Caco-2 (cell line): ENCODE results near the gene SMIM14. TPM values are rescaled to one million over a fixed set of nuclear protein-coding genes. Genes with fewer than 3 reads are reported as not detected.
"Not testable (repeated sequence)": the region's sequence is repeated elsewhere in the genome, so short reads cannot be mapped to it uniquely, and the experiment has no call there.

Experiments
- BruUV-seq: library from RNA; stranded (reverse); fragments of 400-500 nt; replicated peaks from 2 replicates; lab custom pipeline; 2021; lab: Mats Ljungman, UMichigan
- CTCF ChIA-PET: fragments of 300-600 bp; sonication (Branson Sonifier 250); formaldehyde crosslinking; loops from one replicate; lab custom pipeline; 2022; ENCODE audit warnings: antibody characterized with exemption; lab: Charles Lee
- POLR2A ChIA-PET: fragments of 300-600 bp; sonication (Branson Sonifier 250); formaldehyde crosslinking; loops from one replicate; lab custom pipeline; 2022; ENCODE audit warnings: antibody characterized with exemption; lab: Charles Lee
- DNase-seq, 2 experiments: peaks; one replicate each; pipeline versions ENCODE4 v3.0.0 to v3.0.0-alpha.2; 2020 to 2022
- H3K27me3 ChIP-seq: replicated peaks from 2 replicates; pipeline ENCODE4 v1.6.0; 2011; ENCODE audit warnings: low read length; ENCODE audit not compliant: control insufficient read depth, insufficient read depth
- H3K36me3 ChIP-seq: 2 replicates; pipeline ENCODE4 v1.5.1; 2011; ENCODE audit warnings: low read length; ENCODE audit not compliant: control insufficient read depth, insufficient read depth
- H3K4me1 ChIP-seq: fragments of 250-450 bp; sonication (Bioruptor Pico); 2 replicates; pipeline ENCODE4 v1.5.1; 2020; ENCODE audit warnings: mild to moderate bottlenecking
- H3K4me3 ChIP-seq: 2 replicates; pipeline ENCODE4 v1.5.1; 2011; ENCODE audit warnings: low read depth, mild to moderate bottlenecking, control low read depth, low read length
- H3K9me3 ChIP-seq: fragments of 250-450 bp; sonication (Bioruptor Pico); 2 replicates; pipeline ENCODE4 v1.5.1; 2020; ENCODE audit warnings: mild to moderate bottlenecking, moderate library complexity
- H3K27ac Mint-ChIP-seq: one replicate; pipeline ENCODE4 v1.8.0; 2022; ENCODE audit warnings: mixed read lengths; ENCODE audit not compliant: unreplicated experiment
- H3K27me3 Mint-ChIP-seq: one replicate; pipeline ENCODE4 v1.8.0; 2022; ENCODE audit warnings: mixed read lengths; ENCODE audit not compliant: insufficient read depth, unreplicated experiment
- H3K36me3 Mint-ChIP-seq: one replicate; pipeline ENCODE4 v1.8.0; 2022; ENCODE audit warnings: mild to moderate bottlenecking, mixed read lengths; ENCODE audit not compliant: insufficient read depth, unreplicated experiment
- H3K4me1 Mint-ChIP-seq: one replicate; pipeline ENCODE4 v1.8.0; 2022; ENCODE audit warnings: low read depth, mixed read lengths; ENCODE audit not compliant: unreplicated experiment
- H3K4me3 Mint-ChIP-seq: one replicate; pipeline ENCODE4 v1.8.0; 2022; ENCODE audit warnings: mild to moderate bottlenecking, moderate library complexity, mixed read lengths; ENCODE audit not compliant: unreplicated experiment
- H3K9me3 Mint-ChIP-seq: one replicate; pipeline ENCODE4 v1.8.0; 2022; ENCODE audit warnings: mixed read lengths; ENCODE audit not compliant: unreplicated experiment
- CTCF ChIP-seq, 2 experiments: fragments of 200-600 bp in 1 of 2; IDR thresholded peaks; 1 replicate in 1 of 2; 2 replicates in 1 of 2; pipeline versions ENCODE4 v1.5.1 to v1.8.0; 2011 to 2022; ENCODE audit warnings: antibody characterized with exemption in 1 of 2, control low read depth in 1 of 2, inconsistent platforms in 1 of 2, low read depth in 1 of 2, low read length in 1 of 2, mild to moderate bottlenecking in 1 of 2, moderate library complexity in 1 of 2; ENCODE audit not compliant: insufficient read depth in 1 of 2, severe bottlenecking in 1 of 2, unreplicated experiment in 1 of 2
- intact Hi-C: fragments of 100-400 bp; cut with micrococcal nuclease; formaldehyde crosslinking; loops from one replicate; pipeline ENCODE4 v1.10.0; 2022; ENCODE audit not compliant: unreplicated experiment
- total RNA-seq: library from RNA; stranded (reverse); gene quantifications from 2 replicates; pipeline ENCODE4 v1.2.3, GENCODE V29; 2022

The SMIM14 gene
- total RNA-seq, 1 experiment from 2014 or later, result 41.0 TPM

GRCh38 chr4:39514888-39515401 lies 123.7 kb downstream of the SMIM14 start:
- CTCF ChIA-PET, result interaction anchor here (0.6 kb wide), 1 partner anchor 10 kb away, joined by 4 read pairs; no protein-coding TSS in a partner anchor
- intact Hi-C loops, result loop anchor here (1.0 kb wide), 2 partner anchors 12 to 43 kb away; partner anchors contain the start of gene UGDH
- Mint-ChIP-seq H3K9me3 (no peaks in the 10 kb centered on the region), H3K36me3 (peaks cover 62% of the 10 kb centered on the region), H3K27ac (peak overlapping the region; percentile 84), H3K4me1 (no peaks in the 10 kb centered on the region), H3K4me3 (no peak overlapping the region), H3K27me3 (no peaks in the 10 kb centered on the region)
- Histone ChIP-seq H3K9me3 (no peaks in the 10 kb centered on the region), H3K27me3 (no peaks in the 10 kb centered on the region), H3K4me1 (peaks cover 16% of the 10 kb centered on the region), H3K4me3 (no peak overlapping the region), H3K36me3 (peaks cover 1% of the 10 kb centered on the region; the same call in 1 of the 2 replicates)
- peak; percentile 75 to 82 for DNase-seq
- POLR2A ChIA-PET, result interaction anchor here (0.7 to 1.2 kb wide), 5 partner anchors 12 to 183 kb away, joined by 3 to 12 read pairs (median 4); partner anchors contain the start of genes LIAS, SMIM14, UBE2K and UGDH
- no peak for TF ChIP-seq CTCF (IDR thresholded peaks at IDR 0.05; ENCODE audit: insufficient read depth in 1 of 2, low read depth in 1 of 2, low read length in 1 of 2, severe bottlenecking in 1 of 2, unreplicated experiment in 1 of 2)
- BruUV-seq, result no TSS peak

GRCh38 chr4:39514266-39514665 lies 124.4 kb downstream of the SMIM14 start:
- BruUV-seq, DNase-seq, H3K36me3 ChIP-seq, H3K27ac Mint-ChIP-seq, H3K27me3 Mint-ChIP-seq, H3K4me3 ChIP-seq, CTCF ChIA-PET, H3K27me3 ChIP-seq, H3K9me3 Mint-ChIP-seq, H3K9me3 ChIP-seq, intact Hi-C loops, H3K4me3 Mint-ChIP-seq, H3K4me1 Mint-ChIP-seq: not testable (repeated sequence)
- POLR2A ChIA-PET, result interaction anchor here (0.8 to 1.2 kb wide), 2 partner anchors 125 to 184 kb away, joined by 4 read pairs; partner anchors contain the start of genes SMIM14 and UBE2K
- H3K36me3 Mint-ChIP-seq, result peaks cover 62% of the 10 kb centered on the region
- peaks cover 16% of the 10 kb centered on the region for H3K4me1 ChIP-seq

GRCh38 chr4:39510348-39510929 lies 128.2 kb downstream of the SMIM14 start:
- ChIA-PET CTCF (no interaction called here), POLR2A (interaction anchor here (0.6 kb wide), 1 partner anchor 9 kb away, joined by 4 read pairs; no protein-coding TSS in a partner anchor)
- TF ChIP-seq CTCF (IDR thresholded peaks at IDR 0.05; ENCODE audit: insufficient read depth in 1 of 2, low read depth in 1 of 2, low read length in 1 of 2, severe bottlenecking in 1 of 2, unreplicated experiment in 1 of 2), result no peak
- TSS peak; percentile 26 for BruUV-seq
- Histone ChIP-seq H3K4me1 (peaks cover 16% of the 10 kb centered on the region), H3K4me3 (no peak overlapping the region), H3K36me3 (peaks cover 4% of the 10 kb centered on the region), H3K27me3 (no peaks in the 10 kb centered on the region), H3K9me3 (no peaks in the 10 kb centered on the region)
- Mint-ChIP-seq H3K9me3 (no peaks in the 10 kb centered on the region), H3K27me3 (no peaks in the 10 kb centered on the region), H3K27ac (no peak overlapping the region), H3K36me3 (peaks cover 76% of the 10 kb centered on the region), H3K4me3 (no peak overlapping the region), H3K4me1 (no peaks in the 10 kb centered on the region)
- intact Hi-C loops, result no loop called here
- DNase-seq, result no peak
